Stimulated activated naive B cell treated with anti-CD40 and anti-IgM and Interleukin-4, amounts not matched to agents 10 μg/mL and 1 μg/mL and 100 μg/mL, for 72 hours (primary cell): ENCODE data around the gene CHRNA3.
A peak's percentile ranks its signal among the peaks of the same experiment; 100 is the strongest.

Experiments used
- ATAC-seq, 2 donors: fragments of 150-1000 bp; cut with Tn5 transposase; replicated peaks; 2 replicates each; pipeline ENCODE4 v1.10.0; 2021; ENCODE audit warnings: moderate library complexity in 1 of 2
- DNase-seq: peaks from one replicate; pipeline ENCODE4 v3.0.0; 2021
- H3K27ac Mint-ChIP-seq: one replicate; pipeline ENCODE4 v1.8.0; 2022; ENCODE audit warnings: mild to moderate bottlenecking, mixed read lengths
- H3K27me3 Mint-ChIP-seq, 2 donors: one replicate each; pipeline ENCODE4 v1.8.0; 2022; ENCODE audit warnings: mixed read lengths in 2 of 2
- H3K36me3 Mint-ChIP-seq, 2 donors: one replicate each; pipeline ENCODE4 v1.8.0; 2022; ENCODE audit warnings: mixed read lengths in 2 of 2, mild to moderate bottlenecking in 1 of 2
- H3K4me1 Mint-ChIP-seq, 2 donors: one replicate each; pipeline ENCODE4 v1.8.0; 2022; ENCODE audit warnings: mixed read lengths in 2 of 2, mild to moderate bottlenecking in 1 of 2
- H3K4me3 Mint-ChIP-seq, 2 donors: one replicate each; pipeline ENCODE4 v1.8.0; 2022; ENCODE audit warnings: mild to moderate bottlenecking in 2 of 2, mixed read lengths in 2 of 2, moderate library complexity in 1 of 2
- H3K9me3 Mint-ChIP-seq, 2 donors: one replicate each; pipeline ENCODE4 v1.8.0; 2022; ENCODE audit warnings: mixed read lengths in 2 of 2, mild to moderate bottlenecking in 1 of 2

Gene CHRNA3

GRCh38 chr15:78629031-78629715 lies 8.4 kb upstream of the CHRNA3 start:
- H3K27ac Mint-ChIP-seq: no peak overlapping the region
- H3K36me3 Mint-ChIP-seq: peaks cover 0 to 3% of the 10 kb centered on the region in 2 donors

DNA sequence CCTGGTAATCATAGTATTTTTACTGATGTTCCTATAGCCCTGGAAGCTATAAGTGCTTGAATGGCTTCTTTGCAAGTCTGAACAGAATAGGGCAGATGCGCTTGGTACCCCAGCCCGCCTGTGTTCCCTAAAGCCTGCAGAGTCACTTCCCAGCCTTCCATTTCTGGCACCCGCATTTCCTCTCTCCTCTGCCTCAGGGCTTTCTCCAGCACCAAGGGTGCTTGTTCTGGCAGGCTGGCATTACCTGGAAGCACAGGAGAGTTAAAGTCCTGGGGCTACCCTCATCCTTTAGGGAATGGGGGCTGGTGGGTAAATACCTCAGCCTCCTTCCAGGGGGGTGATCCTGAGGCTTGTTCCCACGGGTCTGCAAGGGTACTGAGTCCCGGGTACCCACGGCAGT lies 7.4 kb upstream of the CHRNA3 start:
- no peak overlapping the region for H3K27ac Mint-ChIP-seq
- ATAC-seq (no peak), DNase-seq (no peak)
- H3K4me1 Mint-ChIP-seq: no peaks in the 10 kb centered on the region
- peaks cover 4 to 6% of the 10 kb centered on the region in 2 donors for H3K9me3 Mint-ChIP-seq
- no peak overlapping the region for H3K4me3 Mint-ChIP-seq
- H3K27me3 Mint-ChIP-seq: peaks cover 26 to 36% of the 10 kb centered on the region in 2 donors
- no peaks in the 10 kb centered on the region for H3K36me3 Mint-ChIP-seq

More at GRCh38 chr15:78629031-78629715, 8.4 kb upstream of the CHRNA3 start:
- Mint-ChIP-seq H3K9me3 (peaks cover 7 to 12% of the 10 kb centered on the region in 2 donors), H3K4me1 (no peaks in the 10 kb centered on the region), H3K4me3 (no peak overlapping the region), H3K27me3 (peaks cover 22 to 36% of the 10 kb centered on the region in 2 donors)
- no peak for DNase-seq
- ATAC-seq: no peak

DNA sequence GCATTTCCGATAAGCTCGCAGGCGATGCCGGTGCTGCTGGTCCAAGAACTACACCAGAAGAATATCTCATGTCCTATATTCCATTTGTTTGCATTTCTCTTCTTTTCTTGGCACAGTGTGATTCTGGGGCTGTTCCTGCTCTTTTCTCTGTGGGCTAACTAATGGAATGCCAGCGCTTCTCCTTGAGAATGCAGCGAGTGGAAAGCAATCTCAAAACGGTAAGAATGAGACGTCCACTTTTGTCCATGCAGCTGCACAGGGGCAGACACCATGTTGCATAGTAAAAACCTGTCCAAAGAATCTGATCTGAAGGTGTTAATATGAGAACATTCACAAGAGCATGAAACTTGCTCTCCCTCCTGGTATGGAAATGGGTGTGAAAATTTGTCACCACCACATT lies 6.6 kb upstream of the CHRNA3 start:
- ATAC-seq (no peak), DNase-seq (no peak)
- Mint-ChIP-seq H3K4me1 (no peaks in the 10 kb centered on the region), H3K9me3 (no peaks in the 10 kb centered on the region), H3K4me3 (no peak overlapping the region), H3K27me3 (peaks cover 29 to 35% of the 10 kb centered on the region in 2 donors), H3K36me3 (no peaks in the 10 kb centered on the region), H3K27ac (no peak overlapping the region)

GRCh38 chr15:78626381-78626995 lies 5.7 kb upstream of the CHRNA3 start:
- no peak for ATAC-seq
- peaks cover 35 to 38% of the 10 kb centered on the region in 2 donors for H3K27me3 Mint-ChIP-seq
- no peak overlapping the region for H3K4me3 Mint-ChIP-seq
- H3K27ac Mint-ChIP-seq: no peak overlapping the region
- H3K36me3 Mint-ChIP-seq: no peaks in the 10 kb centered on the region
- no peaks in the 10 kb centered on the region for H3K4me1 Mint-ChIP-seq
- no peaks in the 10 kb centered on the region for H3K9me3 Mint-ChIP-seq
- no peak for DNase-seq

GRCh38 chr15:78625606-78626280 lies 4.9 kb upstream of the CHRNA3 start:
- Mint-ChIP-seq H3K36me3 (no peaks in the 10 kb centered on the region), H3K27me3 (peaks cover 39 to 44% of the 10 kb centered on the region in 2 donors), H3K4me1 (no peaks in the 10 kb centered on the region), H3K4me3 (no peak overlapping the region), H3K9me3 (no peaks in the 10 kb centered on the region), H3K27ac (no peak overlapping the region)
- DNase-seq (no peak), ATAC-seq (no peak)

- Mint-ChIP-seq H3K27me3 (peaks cover 42 to 47% of the 10 kb centered on the region in 2 donors), H3K36me3 (no peaks in the 10 kb centered on the region), H3K27ac (no peak overlapping the region), H3K4me1 (peaks cover under 1 to 3% of the 10 kb centered on the region in 2 donors), H3K9me3 (no peaks in the 10 kb centered on the region), H3K4me3 (no peak overlapping the region)
- no peak for DNase-seq
- no peak for ATAC-seq
These were observed 4.1 kb upstream of the CHRNA3 start for GRCh38 chr15:78624651-78625590.

- Mint-ChIP-seq H3K27me3 (peaks cover 43 to 47% of the 10 kb centered on the region in 2 donors), H3K4me1 (peaks cover 5 to 9% of the 10 kb centered on the region in 2 donors), H3K9me3 (no peaks in the 10 kb centered on the region), H3K4me3 (no peak overlapping the region), H3K36me3 (no peaks in the 10 kb centered on the region), H3K27ac (no peak overlapping the region)
- DNase-seq (no peak), ATAC-seq (no peak)
These were observed 3.1 kb upstream of the CHRNA3 start for GRCh38 chr15:78623786-78624497.

- H3K9me3 Mint-ChIP-seq: no peaks in the 10 kb centered on the region
- H3K4me1 Mint-ChIP-seq: peaks cover 9% of the 10 kb centered on the region in 2 donors
- no peak overlapping the region for H3K4me3 Mint-ChIP-seq
- H3K36me3 Mint-ChIP-seq: no peaks in the 10 kb centered on the region
- DNase-seq (no peak), ATAC-seq (no peak)
- peaks cover 46 to 50% of the 10 kb centered on the region in 2 donors for H3K27me3 Mint-ChIP-seq
- H3K27ac Mint-ChIP-seq: no peak overlapping the region
These were observed 1.1 kb upstream of the CHRNA3 start for GRCh38 chr15:78621810-78622402.

- Mint-ChIP-seq H3K27ac (no peak overlapping the region), H3K9me3 (no peaks in the 10 kb centered on the region), H3K4me3 (peak overlapping the region in 1 of 2 donors; percentile 49), H3K4me1 (peaks cover 9% of the 10 kb centered on the region in 2 donors), H3K36me3 (no peaks in the 10 kb centered on the region), H3K27me3 (peaks cover 39 to 50% of the 10 kb centered on the region in 2 donors)
- ATAC-seq (peak; percentile 13 to 20), DNase-seq (no peak)
These were observed 722 bp downstream of the CHRNA3 start for GRCh38 chr15:78620021-78620526.

GRCh38 chr15:78619022-78619950 lies 1.5 kb downstream of the CHRNA3 start:
- Mint-ChIP-seq H3K9me3 (no peaks in the 10 kb centered on the region), H3K27me3 (peaks cover 39 to 48% of the 10 kb centered on the region in 2 donors), H3K27ac (no peak overlapping the region), H3K4me3 (no peak overlapping the region), H3K36me3 (no peaks in the 10 kb centered on the region), H3K4me1 (peaks cover 9% of the 10 kb centered on the region in 2 donors)
- no peak for ATAC-seq
- no peak for DNase-seq

DNA sequence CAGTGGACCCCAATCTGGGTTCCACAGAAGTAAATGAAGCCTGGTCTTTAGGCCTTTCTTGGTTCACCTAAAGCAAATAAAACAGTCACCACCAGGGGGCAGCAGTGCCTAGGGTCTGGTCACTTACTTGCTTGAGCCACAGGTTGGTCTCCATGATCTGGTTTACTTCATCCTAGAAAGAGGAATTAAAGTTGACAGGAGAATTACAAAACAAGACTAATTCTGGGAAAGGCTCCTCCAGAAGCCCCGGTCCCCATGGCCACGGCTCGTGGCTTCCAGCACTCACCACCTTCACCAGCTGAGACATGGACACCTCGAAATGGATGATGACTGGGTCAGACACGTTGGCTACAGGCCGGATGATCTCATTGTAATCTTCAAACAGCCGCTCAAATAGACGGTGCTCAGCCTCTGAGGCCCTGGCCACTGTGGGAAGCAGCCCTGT lies 2.3 kb downstream of the CHRNA3 start:
- DNase-seq (peak; percentile 62), ATAC-seq (peak; percentile 77 to 84)
- peaks cover 39 to 40% of the 10 kb centered on the region in 2 donors for H3K27me3 Mint-ChIP-seq
- H3K4me3 Mint-ChIP-seq: no peak overlapping the region
- H3K4me1 Mint-ChIP-seq: peaks cover 9% of the 10 kb centered on the region in 2 donors
- no peaks in the 10 kb centered on the region for H3K9me3 Mint-ChIP-seq
- H3K27ac Mint-ChIP-seq: no peak overlapping the region
- no peaks in the 10 kb centered on the region for H3K36me3 Mint-ChIP-seq

DNA sequence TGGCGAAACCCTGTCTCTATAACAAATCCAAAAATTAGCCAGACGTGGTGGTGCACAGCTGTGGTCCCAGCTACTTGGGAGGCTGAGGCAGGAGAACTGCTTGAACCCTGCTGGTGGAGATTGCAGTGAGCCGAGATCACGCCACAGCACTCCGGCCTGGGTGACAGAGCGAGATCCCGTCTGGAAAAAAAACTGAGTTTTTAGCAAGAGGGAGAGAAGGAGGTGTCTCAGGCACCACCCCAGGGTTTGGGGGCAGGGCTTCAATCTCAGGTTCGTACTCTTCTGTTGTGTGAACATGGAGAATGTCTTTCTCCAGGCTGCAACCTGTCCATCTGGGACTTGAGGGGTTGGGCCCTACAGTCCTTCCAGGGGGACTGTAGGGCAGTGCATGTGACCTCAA lies 2.7 kb downstream of the CHRNA3 start:
- Mint-ChIP-seq H3K36me3 (no peaks in the 10 kb centered on the region), H3K4me1 (peaks cover 9% of the 10 kb centered on the region in 2 donors), H3K4me3 (no peak overlapping the region), H3K27ac (no peak overlapping the region), H3K9me3 (no peaks in the 10 kb centered on the region), H3K27me3 (peaks cover 38 to 39% of the 10 kb centered on the region in 2 donors)
- DNase-seq: no peak
- peak; percentile 12 for ATAC-seq
